Spleen (tissue), 11 donors: Measurements from ENCODE around the gene ENOX1. TPM values are rescaled to one million over a fixed set of nuclear protein-coding genes. Genes with fewer than 3 reads are reported as not detected.

Experiments
- DNase-seq: peaks from one replicate; pipeline ENCODE4 v3.0.0-alpha.2; 2020
- H3K27ac ChIP-seq, 8 donors: fragments of 200-600 bp; sonication (generic) in 7 of 8; 1 replicate in 4 of 8; 2 replicates in 4 of 8; pipeline versions ENCODE4 v1.5.0 to v1.8.0; 2016 to 2021; ENCODE audit warnings: inconsistent platforms in 4 of 8, mild to moderate bottlenecking in 4 of 8, moderate library complexity in 1 of 8
- H3K27me3 ChIP-seq, 7 donors: fragments of 200-600 bp; sonication (generic) in 6 of 7; replicated peaks in 1 of 7; 1 replicate in 4 of 7; 2 replicates in 3 of 7; pipeline versions ENCODE4 v1.5.0 to v1.8.0; 2016 to 2021; ENCODE audit warnings: inconsistent platforms in 3 of 7, mild to moderate bottlenecking in 1 of 7
- H3K36me3 ChIP-seq, 6 donors: fragments of 200-600 bp; sonication (generic) in 5 of 6; 1 replicate in 4 of 6; 2 replicates in 2 of 6; pipeline versions ENCODE4 v1.5.0 to v1.8.0; 2016 to 2021; ENCODE audit warnings: inconsistent platforms in 2 of 6
- H3K4me1 ChIP-seq, 6 donors: fragments of 200-600 bp; sonication (generic) in 5 of 6; 1 replicate in 3 of 6; 2 replicates in 3 of 6; pipeline versions ENCODE4 v1.5.0 to v1.8.0; 2016 to 2021; ENCODE audit warnings: inconsistent platforms in 3 of 6
- H3K4me3 ChIP-seq, 8 donors: fragments of 200-600 bp; sonication (generic) in 7 of 8; 1 replicate in 4 of 8; 2 replicates in 4 of 8; pipeline versions ENCODE4 v1.5.0 to v1.8.0; 2016 to 2021; ENCODE audit warnings: inconsistent platforms in 4 of 8, mild to moderate bottlenecking in 4 of 8, moderate library complexity in 2 of 8
- H3K9me3 ChIP-seq, 8 donors: fragments of 200-600 bp; sonication (generic) in 7 of 8; 1 replicate in 4 of 8; 2 replicates in 4 of 8; pipeline versions ENCODE4 v1.5.0 to v1.8.0; 2016 to 2021; ENCODE audit warnings: inconsistent platforms in 4 of 8
- POLR2A ChIP-seq, 3 donors: fragments of 450-650 bp; IDR thresholded peaks; one replicate each; pipeline ENCODE4 v1.5.1; 2017; ENCODE audit warnings: antibody characterized with exemption in 3 of 3, mild to moderate bottlenecking in 1 of 3
- POLR2AphosphoS5 ChIP-seq, 3 donors: sonication (generic); formaldehyde crosslinking; IDR thresholded peaks; one replicate each; pipeline ENCODE4 v1.5.1; 2017; ENCODE audit warnings: antibody characterized with exemption in 3 of 3
- WGBS, 5 donors: extraction: QIAGEN DNeasy Blood & Tissue Kit in 3 of 5; methylation state at CpG; one replicate each; pipeline versions ENCODE4 v1.1.5 to v1.1.7; 2013 to 2018; 5-methylcytosine and 5-hydroxymethylcytosine counted together
- intact Hi-C: fragments of 100-400 bp; cut with DNase I; formaldehyde crosslinking; loops from one replicate; pipeline ENCODE4 v1.15.0; 2023; ENCODE audit warnings: low total_unique reads
- polyA plus RNA-seq, 3 donors: library from polyadenylated mRNA; stranded (reverse); fragments of 200-250 nt; gene quantifications; one replicate each; pipeline ENCODE4 v1.2.1, GENCODE V29; 2013
- total RNA-seq, 7 donors: library from RNA; depleted of rRNA in 3 of 7; stranded (reverse); fragments of >200 nt in 3 of 7; fragmentation: NEBNext Ultra II Directional in 4 of 7; extraction: Animal tissue kit (Norgen Biotek cat#: 25700) in 4 of 7; gene quantifications; one replicate each; pipeline versions ENCODE4 v1.1.0 to v1.2.1, GENCODE V29; 2016 to 2021
- TF ChIP-seq, protein P1 (sequence below), 11 experiments: fragments of 200-600 bp in 7 of 11; fragments of 450-650 bp in 4 of 11; sonication (generic) in 4 of 11; IDR thresholded peaks in 8 of 11; conservative IDR thresholded peaks in 3 of 11; 1 replicate in 7 of 11; 2 replicates in 4 of 11; pipeline versions ENCODE4 v1.4.0 to v1.8.0; 2016 to 2021; ENCODE audit warnings: antibody characterized with exemption in 11 of 11, inconsistent platforms in 4 of 11, mild to moderate bottlenecking in 1 of 11
- donor health status: healthy with polysubstance abuse.
- donor health status: DM: no; HTN: no; CAD: no; lungs with moderate emphysema.
- donor health status: DM: no; HTN: no; CAD: no.
- donor health status: Bipolar disorder and iron deficiency.
- donor health status: healthy.
- donor health status: DM: no; HTN: no; CAD: no.
- donor health status: DM: yes; HTN: yes; CAD: no.

ENOX1 gene
- total and polyA plus RNA-seq, 10 donors = 0.42 to 1.3 (median 0.54) TPM; not detected in 1

DNA sequence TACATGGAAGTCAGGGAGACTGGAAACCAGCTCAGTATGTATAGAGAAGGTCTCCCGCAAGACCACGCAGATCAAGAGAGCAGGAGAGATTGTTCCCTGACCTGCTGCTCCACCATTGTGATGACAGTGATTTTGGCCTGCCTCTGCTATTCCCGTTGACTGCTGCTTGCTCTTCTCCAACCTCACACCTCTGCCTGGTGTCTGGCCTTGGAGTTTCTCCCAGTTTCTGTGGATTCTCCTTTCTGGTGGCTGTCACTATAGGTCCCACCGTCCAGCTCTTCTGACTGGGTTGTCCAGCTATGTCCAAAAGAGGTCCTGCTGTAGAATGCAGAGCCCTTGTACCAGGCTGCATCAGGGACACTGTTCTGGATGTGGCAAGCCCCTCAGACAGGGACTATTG is 591.7 kb downstream of the ENOX1 start:
- no peaks in the 10 kb centered on the region for H3K9me3 ChIP-seq
- no peak for DNase-seq
- H3K36me3 ChIP-seq = no peaks in the 10 kb centered on the region
- peaks cover 0 to 4% (median 0%) of the 10 kb centered on the region in 7 donors for H3K27me3 ChIP-seq
- intact Hi-C loops = no loop called here
- whole genome bisulfite sequencing, 5 donors = 84 to 96% (median 86%) methylated on average over 4 of the region's 4 CpGs
- no peak overlapping the region for H3K4me3 ChIP-seq
- H3K27ac ChIP-seq = no peak overlapping the region
- no peak for TF ChIP-seq POLR2AphosphoS5 (IDR thresholded peaks at IDR 0.05)
- TF ChIP-seq POLR2A (IDR thresholded peaks at IDR 0.05) = no peak
- TF ChIP-seq, protein P1, sequence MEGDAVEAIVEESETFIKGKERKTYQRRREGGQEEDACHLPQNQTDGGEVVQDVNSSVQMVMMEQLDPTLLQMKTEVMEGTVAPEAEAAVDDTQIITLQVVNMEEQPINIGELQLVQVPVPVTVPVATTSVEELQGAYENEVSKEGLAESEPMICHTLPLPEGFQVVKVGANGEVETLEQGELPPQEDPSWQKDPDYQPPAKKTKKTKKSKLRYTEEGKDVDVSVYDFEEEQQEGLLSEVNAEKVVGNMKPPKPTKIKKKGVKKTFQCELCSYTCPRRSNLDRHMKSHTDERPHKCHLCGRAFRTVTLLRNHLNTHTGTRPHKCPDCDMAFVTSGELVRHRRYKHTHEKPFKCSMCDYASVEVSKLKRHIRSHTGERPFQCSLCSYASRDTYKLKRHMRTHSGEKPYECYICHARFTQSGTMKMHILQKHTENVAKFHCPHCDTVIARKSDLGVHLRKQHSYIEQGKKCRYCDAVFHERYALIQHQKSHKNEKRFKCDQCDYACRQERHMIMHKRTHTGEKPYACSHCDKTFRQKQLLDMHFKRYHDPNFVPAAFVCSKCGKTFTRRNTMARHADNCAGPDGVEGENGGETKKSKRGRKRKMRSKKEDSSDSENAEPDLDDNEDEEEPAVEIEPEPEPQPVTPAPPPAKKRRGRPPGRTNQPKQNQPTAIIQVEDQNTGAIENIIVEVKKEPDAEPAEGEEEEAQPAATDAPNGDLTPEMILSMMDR (IDR thresholded peaks at IDR 0.05 in 8 of 11, conservative IDR thresholded peaks at IDR 0.05 in 3 of 11) = no peak
- H3K4me1 ChIP-seq = no peaks in the 10 kb centered on the region

DNA sequence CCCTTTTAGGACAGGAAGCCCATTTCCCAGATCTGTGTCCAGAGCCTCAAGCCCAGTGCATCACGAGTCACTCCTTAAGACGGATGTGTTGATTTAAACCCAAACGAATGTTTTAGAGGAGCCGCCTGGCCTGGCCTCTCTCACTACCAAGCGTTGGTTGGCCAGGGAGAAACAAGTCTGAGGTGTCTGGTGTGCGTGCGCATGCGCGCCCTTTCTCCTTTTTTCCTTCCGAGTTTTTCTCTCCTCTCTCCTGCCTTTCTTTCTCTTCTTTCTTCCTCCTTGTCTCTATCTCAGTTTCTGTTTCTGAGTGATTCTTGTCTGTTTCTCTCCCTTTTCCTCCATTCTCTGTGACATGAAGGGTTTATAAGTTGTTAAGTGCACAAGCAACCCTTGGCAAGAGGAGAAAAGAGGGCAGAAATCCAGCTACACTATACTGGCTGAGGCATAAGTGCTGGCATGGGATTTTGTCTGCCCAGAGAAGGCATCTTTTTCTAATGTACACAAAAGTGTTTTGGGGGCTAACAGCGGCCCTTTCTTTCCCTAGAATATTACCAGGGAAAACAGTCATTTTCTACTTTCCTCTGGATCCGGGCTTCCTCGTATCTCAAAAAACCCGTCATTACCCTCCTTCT is 592.9 kb downstream of the ENOX1 start:
- no peak for DNase-seq
- H3K4me1 ChIP-seq = no peaks in the 10 kb centered on the region
- intact Hi-C loops = no loop called here
- H3K4me3 ChIP-seq = no peak overlapping the region
- H3K27ac ChIP-seq = no peak overlapping the region
- no peaks in the 10 kb centered on the region for H3K36me3 ChIP-seq
- H3K27me3 ChIP-seq = peaks cover 0 to 4% (median 0%) of the 10 kb centered on the region in 7 donors
- TF ChIP-seq, protein P1 (IDR thresholded peaks at IDR 0.05 in 8 of 11, conservative IDR thresholded peaks at IDR 0.05 in 3 of 11) = no peak
- TF ChIP-seq POLR2AphosphoS5 (IDR thresholded peaks at IDR 0.05) (no peak), POLR2A (IDR thresholded peaks at IDR 0.05) (no peak)
- WGBS, 5 donors = 88 to 97% (median 91%) methylated on average over 14 of the region's 14 CpGs
- H3K9me3 ChIP-seq = no peaks in the 10 kb centered on the region

DNA sequence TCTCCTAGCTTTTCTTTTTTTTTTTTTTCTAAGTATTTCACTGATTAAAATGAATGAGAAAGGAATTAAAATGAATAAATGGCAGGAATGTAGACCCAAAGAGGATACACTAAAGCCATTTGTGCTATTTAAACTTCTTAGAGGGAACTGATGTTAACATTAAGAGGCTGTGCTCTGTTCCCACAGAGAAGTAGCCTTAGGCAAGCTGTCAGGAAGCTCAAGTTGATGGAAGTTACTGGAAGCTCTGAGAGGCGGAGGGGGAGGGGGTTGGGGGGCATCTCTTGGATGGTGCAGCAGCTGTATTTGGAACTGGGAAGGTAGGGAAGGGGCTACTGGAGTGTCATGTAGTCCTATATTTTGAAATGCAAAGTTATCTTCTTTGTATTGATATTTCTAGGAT is 595.2 kb downstream of the ENOX1 start:
- H3K27ac ChIP-seq = no peak overlapping the region
- intact Hi-C loops = no loop called here
- DNase-seq = no peak
- no peaks in the 10 kb centered on the region for H3K36me3 ChIP-seq
- H3K9me3 ChIP-seq = no peaks in the 10 kb centered on the region
- TF ChIP-seq, protein P1 (IDR thresholded peaks at IDR 0.05 in 8 of 11, conservative IDR thresholded peaks at IDR 0.05 in 3 of 11) = no peak
- TF ChIP-seq POLR2A (IDR thresholded peaks at IDR 0.05) (no peak), POLR2AphosphoS5 (IDR thresholded peaks at IDR 0.05) (no peak)
- no peak overlapping the region for H3K4me3 ChIP-seq
- no peaks in the 10 kb centered on the region for H3K4me1 ChIP-seq
- WGBS, 5 donors = 75 to 93% (median 88%) methylated on average over 1 of the region's 1 CpG
- H3K27me3 ChIP-seq = no peaks in the 10 kb centered on the region

DNA sequence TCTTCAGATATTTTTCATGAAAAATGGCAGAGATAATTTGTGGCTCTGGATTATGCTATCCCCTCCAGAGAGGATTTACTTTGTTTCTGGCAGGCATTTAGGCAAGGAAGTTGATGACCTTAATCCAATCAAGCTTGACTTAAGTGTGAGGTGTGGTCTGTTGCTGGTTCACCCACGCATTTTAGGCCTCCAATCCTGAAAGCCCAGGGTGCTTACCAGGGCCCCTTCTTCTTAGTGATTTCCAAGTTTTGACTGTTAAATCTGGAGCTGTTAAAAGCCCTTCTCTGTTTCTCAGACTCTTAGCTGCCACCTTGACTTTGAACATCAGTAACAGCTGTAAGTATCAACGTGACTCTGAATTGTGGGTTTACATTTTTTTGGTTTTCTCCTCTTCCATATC is 601.5 kb downstream of the ENOX1 start:
- WGBS, 5 donors = 77 to 91% (median 86%) methylated on average over 2 of the region's 2 CpGs
- no peaks in the 10 kb centered on the region for H3K36me3 ChIP-seq
- H3K27ac ChIP-seq = no peak overlapping the region
- no peak overlapping the region for H3K4me3 ChIP-seq
- H3K4me1 ChIP-seq = no peaks in the 10 kb centered on the region
- intact Hi-C loops = no loop called here
- TF ChIP-seq POLR2A (IDR thresholded peaks at IDR 0.05) = no peak
- no peak for TF ChIP-seq POLR2AphosphoS5 (IDR thresholded peaks at IDR 0.05)
- TF ChIP-seq, protein P1 (IDR thresholded peaks at IDR 0.05 in 8 of 11, conservative IDR thresholded peaks at IDR 0.05 in 3 of 11) = no peak
- H3K27me3 ChIP-seq = no peaks in the 10 kb centered on the region
- H3K9me3 ChIP-seq = no peaks in the 10 kb centered on the region
- no peak for DNase-seq
